ENCODE measurements around the gene OIP5. TPM values are rescaled to one million over a fixed set of nuclear protein-coding genes. Genes with fewer than 3 reads are reported as not detected.
"Not testable (repeated sequence)": the region's sequence is repeated elsewhere in the genome, so short reads cannot be mapped to it uniquely, and the experiment has no call there.

OIP5 gene
- total RNA-seq, 1 donor from 2014 or later: not detected

DNA sequence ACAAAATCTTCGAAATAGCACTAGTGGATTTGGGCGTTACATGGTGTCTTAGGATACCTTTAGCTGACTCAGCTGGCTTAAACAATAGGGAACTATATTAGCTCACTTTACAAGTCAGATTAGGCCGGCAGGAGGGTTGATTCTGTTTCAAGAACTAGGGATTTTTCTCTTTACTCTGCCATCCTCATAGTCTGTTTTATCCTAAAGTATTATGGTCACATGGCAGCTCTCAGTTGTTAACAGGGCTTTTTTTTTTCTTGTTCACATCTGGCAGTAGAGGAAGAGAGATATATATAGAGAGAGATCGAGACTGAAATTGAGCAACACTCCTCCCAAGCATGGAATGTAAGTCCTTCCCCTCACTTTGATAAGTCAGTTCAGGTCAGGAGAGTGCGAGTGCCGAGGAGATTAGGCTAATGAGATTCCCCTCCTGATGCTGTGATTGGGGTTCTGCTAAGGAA lies 68.5 kb downstream of the OIP5 start:
- DNase-seq (ENCODE audit: extremely low spot score in 2 of 2): no peak
- H3K4me3 ChIP-seq: no peak overlapping the region
- intact Hi-C loops (cut with DNase I): no loop called here
- peaks cover 2 to 32% of the 10 kb centered on the region in 2 donors for H3K36me3 ChIP-seq
- no peaks in the 10 kb centered on the region for H3K27me3 ChIP-seq
- no peaks in the 10 kb centered on the region for H3K9me3 ChIP-seq
- TF ChIP-seq, protein P1, sequence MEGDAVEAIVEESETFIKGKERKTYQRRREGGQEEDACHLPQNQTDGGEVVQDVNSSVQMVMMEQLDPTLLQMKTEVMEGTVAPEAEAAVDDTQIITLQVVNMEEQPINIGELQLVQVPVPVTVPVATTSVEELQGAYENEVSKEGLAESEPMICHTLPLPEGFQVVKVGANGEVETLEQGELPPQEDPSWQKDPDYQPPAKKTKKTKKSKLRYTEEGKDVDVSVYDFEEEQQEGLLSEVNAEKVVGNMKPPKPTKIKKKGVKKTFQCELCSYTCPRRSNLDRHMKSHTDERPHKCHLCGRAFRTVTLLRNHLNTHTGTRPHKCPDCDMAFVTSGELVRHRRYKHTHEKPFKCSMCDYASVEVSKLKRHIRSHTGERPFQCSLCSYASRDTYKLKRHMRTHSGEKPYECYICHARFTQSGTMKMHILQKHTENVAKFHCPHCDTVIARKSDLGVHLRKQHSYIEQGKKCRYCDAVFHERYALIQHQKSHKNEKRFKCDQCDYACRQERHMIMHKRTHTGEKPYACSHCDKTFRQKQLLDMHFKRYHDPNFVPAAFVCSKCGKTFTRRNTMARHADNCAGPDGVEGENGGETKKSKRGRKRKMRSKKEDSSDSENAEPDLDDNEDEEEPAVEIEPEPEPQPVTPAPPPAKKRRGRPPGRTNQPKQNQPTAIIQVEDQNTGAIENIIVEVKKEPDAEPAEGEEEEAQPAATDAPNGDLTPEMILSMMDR (IDR thresholded peaks at IDR 0.05): no peak
- TF ChIP-seq POLR2AphosphoS5 (IDR thresholded peaks at IDR 0.05; ENCODE audit: insufficient read depth in 1 of 2, low read depth in 1 of 2) (no peak), POLR2A (IDR thresholded peaks at IDR 0.05) (no peak)
- no peaks in the 10 kb centered on the region for H3K4me1 ChIP-seq
- H3K27ac ChIP-seq: no peak overlapping the region

DNA sequence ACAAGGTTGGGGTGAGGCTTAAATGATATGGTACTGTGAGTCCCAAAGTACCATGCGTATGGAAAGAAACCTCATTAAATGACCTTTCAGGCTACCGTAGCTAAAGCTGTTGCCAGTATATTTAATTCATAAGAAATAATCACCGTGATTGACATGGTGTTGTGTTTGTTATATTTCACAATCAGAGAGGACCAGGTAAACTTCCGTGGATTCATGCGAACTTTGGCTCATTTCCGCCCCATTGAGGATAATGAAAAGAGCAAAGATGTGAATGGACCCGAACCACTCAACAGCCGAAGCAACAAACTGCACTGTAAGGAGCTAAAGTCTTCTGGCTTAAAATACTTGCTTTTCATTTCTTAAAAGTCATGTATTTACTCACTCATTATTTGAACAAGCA lies 69.8 kb downstream of the OIP5 start:
- Histone ChIP-seq H3K36me3 (peaks cover 2 to 36% of the 10 kb centered on the region in 2 donors), H3K9me3 (no peaks in the 10 kb centered on the region), H3K4me1 (no peaks in the 10 kb centered on the region), H3K27ac (no peak overlapping the region), H3K4me3 (no peak overlapping the region), H3K27me3 (no peaks in the 10 kb centered on the region)
- no peak for DNase-seq (ENCODE audit: extremely low spot score in 2 of 2)
- intact Hi-C loops (cut with DNase I): no loop called here
- TF ChIP-seq POLR2A (IDR thresholded peaks at IDR 0.05) (no peak), POLR2AphosphoS5 (IDR thresholded peaks at IDR 0.05; ENCODE audit: insufficient read depth in 1 of 2, low read depth in 1 of 2) (no peak)
- TF ChIP-seq, protein P1 (IDR thresholded peaks at IDR 0.05): no peak

DNA sequence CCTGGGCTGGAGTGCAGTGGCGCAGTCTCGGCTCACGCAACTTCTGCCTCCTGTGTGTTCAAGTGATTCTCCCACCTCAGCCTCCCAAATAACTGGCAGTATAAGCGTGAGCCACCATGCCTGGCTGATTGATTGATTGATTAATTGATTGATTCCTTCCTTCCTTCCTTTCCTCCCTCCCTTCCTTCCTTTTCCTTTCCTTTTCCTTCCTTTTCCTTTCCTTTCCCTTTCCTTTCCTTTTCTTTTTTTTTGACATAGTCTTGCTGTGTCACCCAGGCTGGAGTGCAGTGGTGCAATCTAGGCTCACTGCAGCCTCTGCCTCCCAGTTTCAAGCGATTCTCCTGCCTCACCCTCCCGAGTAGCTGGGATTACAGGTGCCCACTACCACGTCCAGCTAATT lies 71.5 kb downstream of the OIP5 start:
- H3K4me3 ChIP-seq; H3K27me3 ChIP-seq; H3K27ac ChIP-seq; H3K9me3 ChIP-seq; intact Hi-C loops (cut with DNase I); H3K4me1 ChIP-seq; DNase-seq (ENCODE audit: extremely low spot score in 2 of 2): not testable (repeated sequence)
- H3K36me3 ChIP-seq: peaks cover 2 to 32% of the 10 kb centered on the region in 2 donors

DNA sequence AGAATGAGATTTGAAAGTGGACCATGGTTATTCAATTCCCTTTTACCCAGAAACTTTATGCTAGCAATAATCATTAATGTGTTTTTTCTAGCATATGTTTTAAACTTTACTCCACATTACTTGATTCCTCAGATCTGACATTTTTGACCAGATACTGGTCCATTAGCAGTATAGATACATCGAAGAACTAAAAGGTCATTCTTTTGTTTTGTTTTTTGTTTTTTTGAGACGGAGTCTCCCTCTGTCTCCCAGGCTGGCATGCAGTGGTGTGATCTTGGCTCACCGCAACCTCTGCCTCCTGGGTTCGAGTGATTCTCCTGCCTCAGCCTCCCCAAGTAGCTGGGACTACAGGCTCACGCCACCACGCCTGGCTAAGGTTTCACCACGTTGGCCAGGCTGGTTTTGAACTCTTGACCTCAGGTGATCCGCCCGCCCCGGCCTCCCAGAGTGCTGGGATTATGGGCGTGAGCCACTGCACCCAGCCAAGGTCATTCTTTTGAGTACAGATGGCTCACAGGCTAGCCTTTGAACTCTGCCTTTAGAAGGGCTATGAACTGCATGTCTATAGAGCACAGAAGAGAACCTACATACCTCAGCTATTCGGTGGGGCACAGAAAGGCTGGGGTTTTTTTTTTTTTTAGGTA lies 72.7 kb downstream of the OIP5 start:
- intact Hi-C loops (cut with DNase I): no loop called here
- no peak for DNase-seq (ENCODE audit: extremely low spot score in 2 of 2)
- Histone ChIP-seq H3K4me1 (no peaks in the 10 kb centered on the region), H3K27ac (no peak overlapping the region), H3K9me3 (no peaks in the 10 kb centered on the region), H3K27me3 (no peaks in the 10 kb centered on the region), H3K36me3 (peaks cover 2 to 29% of the 10 kb centered on the region in 2 donors), H3K4me3 (no peak overlapping the region)
- TF ChIP-seq POLR2AphosphoS5 (IDR thresholded peaks at IDR 0.05; ENCODE audit: insufficient read depth in 1 of 2, low read depth in 1 of 2): no peak
- TF ChIP-seq, protein P1 (IDR thresholded peaks at IDR 0.05): no peak
- no peak for TF ChIP-seq POLR2A (IDR thresholded peaks at IDR 0.05)

Other genes starting within 250 kb of the OIP5 start
- gene INO80, start 216.3 kb downstream of the OIP5 start, total RNA-seq: 31.7 TPM
- gene EXD1, start 101.8 kb downstream of the OIP5 start, total RNA-seq: not detected
- 119 TPM for gene CHP1, start 101.3 kb downstream of the OIP5 start, total RNA-seq
- 16.9 TPM for gene NUSAP1, start 290 bp upstream of the OIP5 start, total RNA-seq
- 6.9 TPM for gene NDUFAF1, start 69.9 kb upstream of the OIP5 start, total RNA-seq
- gene RTF1, start 84.5 kb upstream of the OIP5 start, total RNA-seq: 32.2 TPM
- not detected for gene ITPKA, start 161.3 kb upstream of the OIP5 start, total RNA-seq
- gene LTK, start 181.2 kb upstream of the OIP5 start, total RNA-seq: 1.5 TPM
- gene RPAP1, start 211.7 kb upstream of the OIP5 start, total RNA-seq: 19.9 TPM
- 13.3 TPM for gene TYRO3, start 226.6 kb upstream of the OIP5 start, total RNA-seq

Data from vagina (tissue), 2 donors.